DLD1 (cell line): ENCODE results near the gene P4HTM.

ENCODE experiments used
- in situ Hi-C: cut with HindIII; loops from 2 replicates; pipeline ENCODE4 v1.10.0; 2017; ENCODE audit warnings: low sequenced_read_pairs

The P4HTM gene

GRCh38 chr3:48982686-48983085, 7.4 kb upstream of the P4HTM start:
- in situ Hi-C loops, result no loop called here

DNA sequence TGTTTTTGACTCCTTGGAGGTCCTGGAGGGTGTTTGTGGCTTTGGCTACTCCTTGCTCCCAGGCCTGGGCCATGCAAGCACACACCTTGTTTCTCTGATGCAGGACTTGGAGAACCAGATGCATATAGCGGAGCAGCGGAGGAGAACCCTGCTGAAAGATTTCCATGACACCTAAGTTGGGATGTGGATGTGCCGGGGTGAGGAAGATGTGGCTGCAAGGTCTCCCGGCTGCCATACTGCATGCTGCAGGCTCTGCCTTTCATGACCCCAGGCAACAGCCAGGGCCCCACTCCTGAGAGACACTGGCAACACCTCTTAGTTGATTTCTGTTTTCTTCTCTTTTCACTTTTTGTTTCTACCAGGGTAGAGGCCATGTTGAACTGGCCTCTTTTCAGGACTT, 6.9 kb upstream of the P4HTM start:
- in situ Hi-C loops, result no loop called here

DNA sequence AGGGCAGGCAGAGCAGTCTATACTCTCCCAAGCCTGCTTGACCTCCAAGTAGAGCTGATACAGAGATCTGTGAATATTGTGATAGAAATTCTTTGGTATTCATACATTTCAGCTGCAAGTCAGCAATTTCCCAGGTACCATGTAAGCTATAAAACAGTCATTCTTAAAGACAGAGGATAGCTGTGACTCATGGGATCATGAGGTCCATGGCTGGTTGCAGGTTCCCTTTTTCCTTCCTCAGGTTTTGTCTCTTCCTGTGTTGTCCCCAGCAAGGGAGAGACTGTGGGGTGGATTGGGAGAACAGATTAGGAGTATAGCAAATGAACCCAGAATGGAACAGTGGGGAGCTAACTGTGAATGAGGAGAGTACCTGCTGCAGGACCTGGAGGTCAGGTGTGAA, 5.4 kb upstream of the P4HTM start:
- in situ Hi-C loops, result no loop called here

GRCh38 chr3:48985831-48986376, 4.1 kb upstream of the P4HTM start:
- in situ Hi-C loops, result no loop called here

DNA sequence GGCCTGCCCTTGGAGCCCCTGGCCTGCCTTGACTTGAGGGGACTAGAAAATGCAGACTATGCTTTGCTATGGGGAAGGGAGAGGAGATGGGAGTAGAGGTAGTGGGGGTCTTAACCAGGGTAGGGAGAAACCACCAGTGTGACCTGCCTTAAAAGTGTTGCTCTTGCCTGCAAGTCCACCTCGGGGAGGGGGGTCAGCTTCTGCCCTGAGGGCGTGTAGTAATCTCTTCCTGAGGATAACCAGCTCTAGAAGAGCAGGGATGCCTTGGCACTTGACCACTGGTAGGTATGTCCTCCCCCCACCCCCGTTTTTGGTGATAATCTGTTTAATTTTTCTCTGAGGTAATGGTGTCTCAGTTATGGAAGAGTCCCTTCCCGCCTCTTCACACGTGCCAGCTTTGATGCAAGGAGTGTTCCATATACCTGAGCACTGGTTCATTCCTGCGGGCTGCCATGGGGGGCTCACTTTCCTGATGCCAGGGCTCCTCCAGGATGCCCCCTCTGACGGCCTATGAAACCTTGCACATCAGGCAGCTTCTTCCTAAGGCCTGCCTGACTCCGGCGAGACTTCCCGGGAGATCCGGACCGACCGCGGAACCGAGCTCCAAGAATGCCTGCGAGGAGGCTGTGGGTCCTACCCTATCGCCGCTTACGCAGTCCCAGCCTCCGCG, 780 bp upstream of the P4HTM start:
- in situ Hi-C loops, result no loop called here

DNA sequence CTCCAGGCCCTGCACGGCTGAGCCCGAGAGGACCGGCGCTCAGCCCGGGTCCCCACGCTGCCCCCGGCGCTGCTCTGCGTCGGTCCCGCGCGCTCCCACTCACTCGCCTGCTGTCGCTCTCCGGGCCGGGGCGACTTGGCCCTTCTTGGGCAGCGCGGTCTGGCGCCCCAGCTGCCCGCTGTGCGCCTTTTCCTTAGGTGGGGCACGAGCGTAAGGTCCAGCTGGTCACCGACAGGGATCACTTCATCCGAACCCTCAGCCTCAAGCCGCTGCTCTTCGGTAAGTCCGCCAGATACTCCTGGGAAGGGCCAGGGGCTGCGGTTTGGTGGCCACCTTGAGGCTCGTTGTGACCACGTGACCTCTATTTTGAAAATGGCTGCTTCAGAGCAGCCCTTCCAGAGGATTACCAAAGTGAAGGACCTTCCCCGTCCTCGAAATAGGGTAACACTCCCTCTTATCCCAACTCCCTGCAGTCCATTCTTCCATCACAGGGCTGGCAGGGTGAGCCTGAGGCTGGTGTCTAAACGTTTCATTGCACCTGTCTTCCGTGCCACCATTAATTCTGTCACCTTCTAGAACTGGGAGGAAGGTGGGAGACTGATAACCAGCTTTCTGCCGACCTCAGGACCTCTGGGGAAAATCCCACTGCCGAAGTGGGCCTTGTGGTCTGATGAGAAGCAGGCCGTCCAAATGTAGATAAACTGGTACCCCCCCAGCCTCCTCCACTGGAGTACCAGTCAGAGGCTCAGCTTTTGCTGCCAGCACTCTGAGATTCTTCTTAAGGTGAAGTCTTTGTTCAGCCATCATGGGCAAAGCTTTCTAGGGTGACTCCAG, 812 bp downstream of the P4HTM start:
- in situ Hi-C loops, result no loop called here

- in situ Hi-C loops, result no loop called here
Measured at GRCh38 chr3:48991851-48992545, 2.0 kb downstream of the P4HTM start.

DNA sequence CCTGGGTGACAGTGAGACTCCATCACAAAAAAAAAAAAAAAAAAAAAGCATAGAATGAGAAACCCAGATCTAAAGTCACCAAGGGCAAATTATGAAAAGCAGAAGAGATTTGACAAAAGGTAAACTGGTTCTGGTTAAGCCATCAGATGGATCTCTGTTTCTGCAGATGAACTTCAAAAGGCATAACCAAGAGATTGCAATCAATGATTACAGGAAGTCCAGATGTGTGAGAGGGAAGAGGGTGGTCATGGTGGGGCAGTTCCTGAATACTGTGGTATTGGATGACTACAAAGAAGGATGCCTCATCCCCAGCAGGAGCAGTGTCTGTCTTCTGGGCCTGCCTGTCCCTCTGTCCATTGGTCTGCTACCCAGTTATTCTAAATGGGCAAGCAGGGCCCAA, 3.8 kb downstream of the P4HTM start:
- in situ Hi-C loops, result no loop called here

- in situ Hi-C loops, result no loop called here
Measured at GRCh38 chr3:48996640-48997039, 6.6 kb downstream of the P4HTM start.

- in situ Hi-C loops, result no loop called here
Measured at GRCh38 chr3:48997102-48997635, 7.1 kb downstream of the P4HTM start.

DNA sequence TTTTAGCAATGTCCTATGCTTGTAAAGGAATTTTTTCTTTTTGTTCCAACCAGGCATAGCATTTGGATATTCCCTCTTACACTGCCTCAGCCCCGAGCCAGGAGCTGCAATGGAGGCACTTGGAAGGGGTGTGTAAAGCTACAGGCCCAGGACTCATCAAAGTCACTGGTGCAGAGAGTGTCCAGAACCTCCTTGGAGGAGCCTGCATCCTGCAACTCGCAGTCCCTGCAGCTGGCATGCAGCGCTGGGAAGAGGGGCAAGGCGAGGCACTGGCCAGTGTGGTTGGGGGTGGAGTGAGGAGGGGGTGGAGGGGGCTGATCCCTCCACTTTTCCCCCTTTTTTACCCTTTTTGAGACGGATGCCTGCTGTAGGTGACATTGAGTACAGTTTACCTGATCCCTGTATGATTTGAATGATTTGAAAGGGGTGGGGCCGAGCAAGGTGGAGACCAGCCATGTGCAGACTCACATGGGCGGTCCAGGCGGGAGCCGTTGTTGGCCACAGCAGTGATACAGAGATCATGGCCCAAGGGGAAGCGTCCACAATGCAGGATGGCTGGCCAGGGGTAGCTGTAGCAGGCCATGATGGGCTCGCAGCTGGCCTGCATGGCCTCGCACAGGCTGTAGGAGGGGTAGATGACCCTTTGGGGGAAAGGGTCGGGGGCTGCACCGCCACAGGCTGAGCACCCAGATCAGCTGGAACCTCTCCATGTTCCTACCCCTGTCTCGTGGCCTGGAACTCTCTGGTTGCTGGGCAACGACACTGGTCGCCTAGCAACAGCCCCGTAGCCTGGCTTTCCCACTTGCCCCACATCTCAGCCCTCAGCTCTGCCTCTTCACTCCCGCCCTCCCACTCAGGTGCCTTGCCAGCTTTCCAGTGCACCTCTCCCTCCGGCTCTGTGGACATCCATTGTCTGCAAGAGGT, 7.9 kb downstream of the P4HTM start:
- in situ Hi-C loops, result no loop called here

- in situ Hi-C loops, result no loop called here
Measured at GRCh38 chr3:48999085-48999858, 9.2 kb downstream of the P4HTM start.

GRCh38 chr3:49001155-49001554, 11.1 kb downstream of the P4HTM start:
- in situ Hi-C loops, result no loop called here

GRCh38 chr3:49004352-49005302, 14.6 kb downstream of the P4HTM start:
- in situ Hi-C loops, result no loop called here

GRCh38 chr3:49005303-49005680, 15.3 kb downstream of the P4HTM start:
- in situ Hi-C loops, result no loop called here

GRCh38 chr3:49005998-49006397, 16.0 kb downstream of the P4HTM start:
- in situ Hi-C loops, result no loop called here

- in situ Hi-C loops, result no loop called here
Measured at GRCh38 chr3:49006408-49007067, 16.5 kb downstream of the P4HTM start.
